HepG2 (cell line): ENCODE measurements around the gene RASIP1. TPM values are rescaled to one million over a fixed set of nuclear protein-coding genes. Genes with fewer than 3 reads are reported as not detected.

Source experiments
- ATAC-seq: fragments of 200-7000 bp; cut with Tn5 transposase; 3 replicates; pipeline ENCODE4 v1.9.1; 2020; ENCODE audit warnings: mild to moderate bottlenecking, moderate library complexity
- BruUV-seq: library from RNA; stranded (reverse); fragments of 400-500 nt; replicated peaks from 2 replicates; lab custom pipeline; 2021; lab: Mats Ljungman, UMichigan
- CTCF ChIA-PET: fragments of 300-600 bp; formaldehyde crosslinking; extraction: SDS; loops from one replicate; lab custom pipeline; 2021; ENCODE audit warnings: low total read pairs, inconsistent platforms, low intra/inter-chr PET ratio; lab: Yijun Ruan, JAX
- POLR2A ChIA-PET: fragments of 350-600 bp; sonication (Branson Sonifier 250); formaldehyde crosslinking; loops from one replicate; lab custom pipeline; 2020; ENCODE audit warnings: antibody characterized with exemption, inconsistent platforms; lab: Yijun Ruan, JAX
- DNase-seq: peaks from one replicate; pipeline ENCODE4 v3.0.0-alpha.2; 2015; ENCODE audit warnings: low spot score
- FAIRE-seq: peaks from 3 replicates; lab custom pipeline; 2011; peaks lifted over from hg19 to GRCh38; lab: Jason Lieb, UNC
- H2AFZ ChIP-seq: one replicate; pipeline ENCODE4 v1.6.1; 2011; ENCODE audit warnings: low read length, inconsistent platforms
- H3K27ac ChIP-seq: fragments of 300-600 bp; 3 replicates; pipeline ENCODE4 v1.8.0; 2011; ENCODE audit warnings: mixed run types, mild to moderate bottlenecking, mixed read lengths, low read length, inconsistent platforms; ENCODE audit not compliant: insufficient read depth; ENCODE audit errors: extremely low read length
- H3K27me3 ChIP-seq, 2 experiments: fragments of 200-600 bp in 1 of 2; 2 replicates in 1 of 2; 3 replicates in 1 of 2; pipeline versions ENCODE4 v1.6.0 to v1.8.0; 2011; ENCODE audit warnings: low read length in 2 of 2, mild to moderate bottlenecking in 2 of 2, moderate library complexity in 2 of 2, inconsistent platforms in 1 of 2; ENCODE audit not compliant: insufficient read depth in 2 of 2, control insufficient read depth in 1 of 2
- H3K36me3 ChIP-seq, 2 experiments: fragments of 200-600 bp in 1 of 2; replicated peaks in 1 of 2; 2 replicates in 1 of 2; 3 replicates in 1 of 2; pipeline versions ENCODE4 v1.5.1 to v1.8.0; 2011; ENCODE audit warnings: low read length in 2 of 2, inconsistent platforms in 1 of 2; ENCODE audit not compliant: insufficient read depth in 2 of 2, control insufficient read depth in 1 of 2
- H3K4me1 ChIP-seq: 2 replicates; pipeline ENCODE4 v1.5.1; 2012; ENCODE audit warnings: low read length, inconsistent platforms; ENCODE audit not compliant: insufficient read depth
- H3K4me2 ChIP-seq: 2 replicates; pipeline ENCODE4 v1.6.0; 2011; ENCODE audit warnings: low read depth, low read length, inconsistent platforms
- H3K4me3 ChIP-seq, 3 experiments: fragments of 200-600 bp in 1 of 3; sonication (generic), shearing (Covaris generic) in 1 of 3; replicated peaks in 1 of 3; 2 replicates each; pipeline ENCODE4 v1.5.1; 2011 to 2016; ENCODE audit warnings: low read length in 3 of 3, inconsistent platforms in 2 of 3, low read depth in 2 of 3, mild to moderate bottlenecking in 2 of 3, control low read depth in 1 of 3, mixed read lengths in 1 of 3; ENCODE audit not compliant: insufficient read depth in 1 of 3
- H3K79me2 ChIP-seq: one replicate; pipeline ENCODE4 v1.6.1; 2011; ENCODE audit warnings: low read length, inconsistent platforms; ENCODE audit not compliant: insufficient read depth
- H3K9ac ChIP-seq: 2 replicates; pipeline ENCODE4 v1.6.0; 2011; ENCODE audit warnings: mild to moderate bottlenecking, low read depth, low read length, inconsistent platforms; ENCODE audit not compliant: insufficient read depth
- H3K9me3 ChIP-seq: 2 replicates; pipeline ENCODE4 v1.5.1; 2012; ENCODE audit warnings: mild to moderate bottlenecking, low read length
- H4K20me1 ChIP-seq: 2 replicates; pipeline ENCODE4 v1.6.0; 2011; ENCODE audit warnings: inconsistent platforms, mild to moderate bottlenecking, low read length, moderate library complexity; ENCODE audit not compliant: insufficient read depth
- ARNT2 ChIP-seq: sonication (generic); formaldehyde crosslinking; IDR thresholded peaks from 2 replicates; pipeline ENCODE4 v1.8.0; 2022; ENCODE audit warnings: mild to moderate bottlenecking, low read depth, missing genetic modification reagents, moderate library complexity
- ATAD3A ChIP-seq: sonication (generic); formaldehyde crosslinking; IDR thresholded peaks from 2 replicates; pipeline ENCODE4 v1.4.0; 2020; ENCODE audit warnings: missing genetic modification reagents
- LBX2 ChIP-seq: sonication (generic); formaldehyde crosslinking; IDR thresholded peaks from 2 replicates; pipeline ENCODE4 v1.5.0; 2020; ENCODE audit warnings: missing genetic modification reagents, mild to moderate bottlenecking, borderline replicate concordance
- LCORL ChIP-seq, 2 experiments: fragments of 450-650 bp in 1 of 2; sonication (generic) in 1 of 2; formaldehyde crosslinking in 1 of 2; IDR thresholded peaks; 2 replicates each; pipeline versions ENCODE4 v1.5.0 to v1.6.1; 2017 to 2020; ENCODE audit warnings: antibody characterized with exemption in 1 of 2, missing genetic modification reagents in 1 of 2
- PCBP1 ChIP-seq: fragments of 200-400 bp; formaldehyde crosslinking; IDR thresholded peaks from 2 replicates; pipeline ENCODE4 v1.6.1; 2017; ENCODE audit warnings: mild to moderate bottlenecking, low read depth, low read length, borderline replicate concordance
- SOX13 ChIP-seq, 3 experiments: fragments of 450-650 bp in 1 of 3; sonication (generic) in 1 of 3; formaldehyde crosslinking in 1 of 3; IDR thresholded peaks in 2 of 3; conservative IDR thresholded peaks in 1 of 3; 2 replicates each; pipeline versions ENCODE4 v1.5.0 to v1.6.1; 2016 to 2020; ENCODE audit warnings: antibody characterized with exemption in 1 of 3, mild to moderate bottlenecking in 1 of 3, missing compliant biosample characterization in 1 of 3, missing genetic modification reagents in 1 of 3, moderate library complexity in 1 of 3
- SP140L ChIP-seq: sonication (generic); formaldehyde crosslinking; IDR thresholded peaks from 2 replicates; pipeline ENCODE4 v1.4.0; 2020; ENCODE audit warnings: missing genetic modification reagents, borderline replicate concordance
- SRY ChIP-seq: sonication (generic); formaldehyde crosslinking; IDR thresholded peaks from 2 replicates; pipeline ENCODE4 v1.8.0; 2022; ENCODE audit warnings: mild to moderate bottlenecking, missing genetic modification reagents
- ZNF569 ChIP-seq: sonication (generic); formaldehyde crosslinking; IDR thresholded peaks from 2 replicates; pipeline ENCODE4 v1.5.0; 2020; ENCODE audit warnings: mild to moderate bottlenecking, missing genetic modification reagents, moderate library complexity, borderline replicate concordance
- WGBS: methylation state at CpG from one replicate; pipeline ENCODE4 v1.1.6; 2017; ENCODE audit warnings: low lambda C conversion rate; 5-methylcytosine and 5-hydroxymethylcytosine counted together
- in situ Hi-C: cut with HindIII; loops from 2 replicates; pipeline ENCODE4 v1.10.0; 2017; ENCODE audit warnings: low pct_unique_long_range_greater_than_20kb; ENCODE audit not compliant: extremely low pct_ligation_motif_present
- intact Hi-C: fragments of 100-400 bp; cut with micrococcal nuclease; formaldehyde crosslinking; loops from one replicate; pipeline ENCODE4 v1.10.0; 2022; ENCODE audit not compliant: unreplicated experiment
- polyA plus RNA-seq, 8 experiments: library from polyadenylated mRNA; depleted of rRNA in 3 of 8; stranded (reverse) in 7 of 8; unstranded in 1 of 8; fragments of >200 nt; fragmentation: Illumina TruSeq in 4 of 8; extraction: Trizol in 4 of 8; gene quantifications; 2 replicates each; pipeline versions ENCODE4 v1.2.1 to v1.2.3, GENCODE V29; 2011 to 2016; ENCODE audit warnings: low read depth in 4 of 8, missing spikeins in 1 of 8, mixed read lengths in 1 of 8; ENCODE audit not compliant: insufficient read depth in 1 of 8
- total RNA-seq, 5 experiments: library from RNA; depleted of rRNA; stranded (reverse); fragments of >200 nt; fragmentation: Illumina TruSeq; extraction: Trizol; gene quantifications; 2 replicates each; pipeline ENCODE4 v1.2.3, GENCODE V29; 2016; ENCODE audit warnings: low read depth in 1 of 5

RASIP1 gene
- total and polyA plus RNA-seq, 2 of the 13 experiments (the other 11 are each of a cell fraction or from before 2014, with no cell fraction given) = 0.44 to 0.58 TPM

DNA sequence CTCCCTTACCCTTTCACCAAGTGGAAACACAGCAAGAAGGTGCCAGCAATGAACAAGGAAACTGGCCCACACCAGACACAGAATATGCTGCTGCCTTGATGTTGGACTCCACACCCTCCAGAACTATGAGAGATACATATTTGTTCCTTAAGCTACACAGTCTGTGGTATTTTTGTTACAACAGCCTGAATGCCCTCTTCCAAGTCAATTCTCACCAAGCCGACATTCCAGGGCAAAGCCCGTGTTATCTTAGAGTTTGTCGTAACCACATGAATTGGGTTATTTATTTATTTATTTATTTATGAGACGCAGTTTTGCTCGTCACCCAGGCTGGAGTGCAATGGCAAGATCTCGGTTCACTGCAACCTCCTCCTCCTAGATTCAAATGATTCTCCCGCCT, 29.9 kb upstream of the RASIP1 start:
- ChIA-PET CTCF (no interaction called here), POLR2A (interaction anchor here (2.2 to 3.1 kb wide), 5 partner anchors 11 to 55 kb away, joined by 6 to 30 read pairs (median 14); no protein-coding TSS in a partner anchor)
- Histone ChIP-seq H3K9me3 (no peaks in the 10 kb centered on the region), H3K4me2 (peak overlapping the region; percentile 23; the same call in 1 of the 2 replicates), H3K4me1 (peaks cover 63% of the 10 kb centered on the region), H3K79me2 (no peaks in the 10 kb centered on the region), H2AFZ (no peak overlapping the region), H4K20me1 (no peaks in the 10 kb centered on the region), H3K36me3 (no peaks in the 10 kb centered on the region), H3K27ac (no peak overlapping the region), H3K4me3 (no peak overlapping the region; a peak in 1 of 6 replicates), H3K9ac (no peak overlapping the region), H3K27me3 (no peaks in the 10 kb centered on the region)
- 39% methylated on average over 7 of the region's 7 CpGs for WGBS
- in situ Hi-C loops = no loop called here
- no peak for FAIRE-seq
- intact Hi-C loops = no loop called here
- no TSS peak for BruUV-seq
- TF ChIP-seq ZNF569 (CRISPR knock-in tag) (no peak), ATAD3A (no peak), LBX2 (no peak), PCBP1 (no peak), SRY (no peak), SP140L (CRISPR knock-in tag) (no peak), LCORL (IDR thresholded peaks at IDR 0.05) (no peak), LCORL (CRISPR knock-in tag; IDR thresholded peaks at IDR 0.05) (no peak), SOX13 (IDR thresholded peaks at IDR 0.05) (no peak), SOX13 (CRISPR knock-in tag; conservative IDR thresholded peaks at IDR 0.05 in 1 of 2, IDR thresholded peaks at IDR 0.05 in 1 of 2) (no peak), ARNT2 (no peak)
- ATAC-seq = no peak
- no peak for DNase-seq
